GM10847 (cell line): Measurements from ENCODE around the gene SH3D19.

ENCODE experiments used
- POLR2A ChIP-seq: IDR thresholded peaks from 2 replicates; pipeline ENCODE4 v1.6.1; 2011; ENCODE audit not compliant: insufficient read length; ENCODE audit errors: extremely low read depth

Gene SH3D19, protein sequence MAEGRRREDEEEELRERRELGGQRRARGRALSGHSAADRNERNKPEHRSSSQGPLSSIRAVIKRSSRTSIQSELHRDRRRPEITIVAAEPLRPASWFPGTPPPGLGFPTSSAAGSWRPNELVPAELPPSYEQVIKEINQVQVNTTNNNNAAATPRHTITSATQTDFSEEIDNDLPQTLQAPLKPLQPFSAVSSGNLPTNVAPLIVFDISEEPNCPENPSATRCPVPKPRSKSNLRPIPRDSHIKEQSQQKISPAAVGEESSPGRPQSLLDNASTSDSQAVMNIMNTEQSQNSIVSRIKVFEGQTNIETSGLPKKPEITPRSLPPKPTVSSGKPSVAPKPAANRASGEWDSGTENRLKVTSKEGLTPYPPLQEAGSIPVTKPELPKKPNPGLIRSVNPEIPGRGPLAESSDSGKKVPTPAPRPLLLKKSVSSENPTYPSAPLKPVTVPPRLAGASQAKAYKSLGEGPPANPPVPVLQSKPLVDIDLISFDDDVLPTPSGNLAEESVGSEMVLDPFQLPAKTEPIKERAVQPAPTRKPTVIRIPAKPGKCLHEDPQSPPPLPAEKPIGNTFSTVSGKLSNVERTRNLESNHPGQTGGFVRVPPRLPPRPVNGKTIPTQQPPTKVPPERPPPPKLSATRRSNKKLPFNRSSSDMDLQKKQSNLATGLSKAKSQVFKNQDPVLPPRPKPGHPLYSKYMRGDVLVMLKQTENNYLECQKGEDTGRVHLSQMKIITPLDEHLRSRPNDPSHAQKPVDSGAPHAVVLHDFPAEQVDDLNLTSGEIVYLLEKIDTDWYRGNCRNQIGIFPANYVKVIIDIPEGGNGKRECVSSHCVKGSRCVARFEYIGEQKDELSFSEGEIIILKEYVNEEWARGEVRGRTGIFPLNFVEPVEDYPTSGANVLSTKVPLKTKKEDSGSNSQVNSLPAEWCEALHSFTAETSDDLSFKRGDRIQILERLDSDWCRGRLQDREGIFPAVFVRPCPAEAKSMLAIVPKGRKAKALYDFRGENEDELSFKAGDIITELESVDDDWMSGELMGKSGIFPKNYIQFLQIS

DNA sequence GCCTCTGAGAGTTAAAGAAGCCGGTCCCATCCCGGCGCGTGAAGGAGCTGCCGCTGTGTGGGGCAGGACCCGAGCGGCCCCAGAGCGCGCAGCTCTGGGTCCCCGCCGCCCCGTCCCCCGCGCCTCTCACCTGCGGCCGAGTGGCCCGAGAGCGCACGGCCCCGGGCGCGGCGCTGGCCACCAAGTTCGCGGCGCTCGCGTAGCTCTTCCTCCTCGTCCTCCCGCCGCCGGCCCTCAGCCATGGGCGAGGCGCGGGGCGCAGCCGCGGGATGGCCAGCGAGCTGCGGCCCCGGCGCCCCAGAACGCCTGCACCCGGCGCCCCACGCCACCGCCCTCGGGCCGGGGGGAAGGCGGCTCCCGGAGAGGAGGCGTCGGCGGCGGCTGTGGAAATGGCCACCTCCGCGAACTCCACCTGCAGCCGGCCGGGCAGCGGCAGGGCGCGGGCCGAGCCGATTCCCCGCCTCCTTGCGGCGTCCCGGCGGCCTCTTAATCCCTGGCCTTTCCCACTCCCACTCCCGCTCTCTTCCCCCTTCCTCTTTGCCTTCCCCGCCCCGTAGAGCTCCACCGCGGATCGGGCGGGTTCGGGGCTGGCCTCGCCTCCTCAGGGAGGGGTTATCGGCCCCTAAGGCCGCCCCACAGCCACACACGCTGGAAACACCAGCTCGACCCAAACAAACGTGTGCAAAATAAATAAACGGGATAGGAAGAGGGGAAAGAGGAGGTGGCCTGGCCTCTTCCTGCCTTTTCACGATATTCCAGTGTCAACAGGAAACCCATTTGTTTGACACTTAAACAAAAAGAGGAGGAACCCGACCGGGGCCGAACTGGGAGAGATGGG is at the start of gene SH3D19:
Gene SH3D19 (minus strand): TSS at position 495 of the 838 bp plus-strand sequence. CDS start 253 bp downstream, at position 242.
- no peak for TF ChIP-seq POLR2A

DNA sequence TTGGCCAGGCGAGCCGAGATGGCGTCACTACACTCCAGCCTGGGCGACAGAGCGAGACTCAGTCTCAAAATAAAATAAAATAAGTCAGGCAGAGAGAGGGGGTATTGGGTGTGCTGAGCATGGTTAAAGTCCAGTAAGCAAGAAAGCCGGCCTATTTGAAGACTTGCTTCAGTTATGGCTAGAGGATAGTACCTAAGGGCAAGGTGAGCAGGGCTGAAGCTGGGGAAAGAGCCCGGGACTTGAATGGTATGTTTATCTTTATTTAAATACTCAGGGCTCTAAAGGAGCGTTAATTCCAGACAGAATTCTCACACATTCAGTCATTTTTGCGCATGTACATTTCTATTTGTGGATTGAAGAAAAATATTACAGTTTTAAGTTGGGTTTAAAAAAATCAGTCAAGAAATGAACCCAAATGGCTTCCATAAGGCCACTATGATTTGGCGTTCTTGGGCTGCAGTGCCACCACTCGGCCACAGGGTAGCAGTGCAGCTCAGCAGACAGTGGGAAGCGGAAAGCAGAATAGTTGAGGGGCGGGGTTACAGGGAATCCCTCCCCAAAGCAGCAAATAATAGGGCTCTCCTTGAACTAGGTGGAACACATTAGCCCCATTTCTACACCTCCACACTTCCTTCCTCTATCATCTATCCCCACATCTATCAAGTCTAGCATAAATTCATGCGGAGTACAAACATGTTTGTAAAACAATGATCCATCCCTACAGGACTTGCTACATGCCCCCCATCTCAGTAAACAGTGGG is 37.2 kb upstream of the SH3D19 start:
- TF ChIP-seq POLR2A: no peak

DNA sequence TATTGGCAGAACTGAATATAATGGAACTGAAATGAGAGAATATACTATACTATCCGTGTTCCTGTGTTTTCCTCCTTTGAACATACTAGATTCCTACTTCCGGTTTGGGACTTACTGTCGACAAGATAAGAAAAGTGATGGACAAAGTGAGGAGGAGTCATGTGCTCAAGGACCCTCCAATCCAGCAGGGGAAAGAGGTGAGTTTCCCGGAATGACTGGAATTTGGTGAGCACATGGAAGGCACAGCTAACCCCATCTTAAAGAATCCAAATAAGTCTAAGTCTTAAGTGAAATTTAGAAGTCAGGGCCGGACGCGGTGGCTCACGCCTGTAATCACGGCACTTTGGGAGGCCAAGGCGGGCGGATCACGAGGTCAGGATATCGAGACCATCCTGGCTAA is 36.6 kb upstream of the SH3D19 start:
- no peak for TF ChIP-seq POLR2A

DNA sequence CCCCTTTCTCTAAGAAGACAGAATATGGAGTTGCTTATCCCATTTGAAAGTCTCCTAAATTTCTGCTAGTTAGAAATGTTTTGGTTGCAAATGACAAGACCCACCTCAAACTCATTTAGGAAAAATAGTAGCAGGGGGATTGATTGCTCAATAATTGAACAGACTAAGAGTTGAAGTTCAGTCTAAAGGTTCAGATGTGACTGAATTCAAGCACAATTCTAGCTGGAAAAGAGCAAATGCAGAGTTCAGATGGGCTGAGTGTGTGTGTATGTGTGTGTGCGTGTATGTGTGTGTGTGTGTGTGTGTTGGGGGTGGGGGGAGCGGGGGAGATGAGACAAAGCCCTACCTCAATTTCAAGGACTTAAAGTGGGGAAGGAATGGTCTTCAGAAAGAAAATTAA is 35.7 kb upstream of the SH3D19 start:
- TF ChIP-seq POLR2A: no peak

DNA sequence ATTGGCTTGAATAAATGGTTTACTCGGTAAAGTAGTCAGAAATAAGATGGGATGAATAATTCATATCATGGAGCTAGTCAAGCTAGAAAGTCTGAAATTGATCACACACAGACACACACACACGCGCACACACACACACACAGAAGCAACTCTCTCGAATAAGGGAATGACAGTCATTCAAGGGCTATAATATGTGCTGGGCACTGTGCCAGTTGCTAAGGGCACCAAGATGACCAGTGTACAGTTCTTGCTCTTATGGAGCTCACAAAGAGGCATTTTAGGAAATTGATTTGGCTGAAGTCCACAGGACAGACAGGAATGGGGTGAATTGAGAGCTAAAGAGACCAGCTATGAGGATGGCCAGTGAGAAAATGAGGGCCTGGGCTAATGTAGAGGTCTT is 34.2 kb upstream of the SH3D19 start:
- no peak for TF ChIP-seq POLR2A

DNA sequence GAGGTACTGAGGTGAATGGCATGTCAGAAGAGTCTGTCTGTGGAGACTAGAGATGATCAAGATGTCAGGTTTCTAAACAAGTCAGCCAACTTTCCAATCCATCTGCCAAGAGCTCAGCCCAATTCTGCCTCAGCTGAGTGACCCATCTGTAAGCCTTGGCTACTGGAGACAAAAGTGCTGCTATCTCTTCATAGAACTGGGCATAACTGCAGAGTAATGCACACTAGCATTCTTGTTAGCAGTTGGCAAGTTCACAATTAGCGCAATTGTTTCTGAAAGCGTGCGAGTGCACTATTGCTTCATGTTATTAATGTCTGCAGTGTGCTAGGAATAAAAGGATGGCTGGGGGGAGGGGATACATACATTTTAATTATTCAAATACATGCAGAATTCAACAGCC is 32.9 kb upstream of the SH3D19 start:
- TF ChIP-seq POLR2A: no peak

DNA sequence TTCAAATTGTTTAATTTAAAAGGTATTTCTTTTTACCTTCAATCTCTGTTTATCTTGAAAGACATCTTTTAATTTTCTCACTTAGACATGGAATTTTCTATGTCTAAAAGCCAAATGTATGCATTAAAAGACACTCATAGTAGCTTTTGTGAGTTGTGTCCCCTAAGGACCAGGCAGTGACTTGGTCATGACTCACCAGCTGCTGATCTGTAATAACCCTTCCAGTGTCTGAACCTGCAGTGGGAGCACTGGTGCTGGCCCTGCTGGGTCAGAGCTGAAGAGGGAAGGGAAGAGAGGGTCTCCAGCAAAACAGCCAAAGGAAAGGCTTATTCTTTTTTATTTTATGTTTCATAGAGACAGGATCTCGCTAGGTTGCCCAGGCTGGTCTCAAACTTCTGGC is 31.1 kb upstream of the SH3D19 start:
- TF ChIP-seq POLR2A: no peak

DNA sequence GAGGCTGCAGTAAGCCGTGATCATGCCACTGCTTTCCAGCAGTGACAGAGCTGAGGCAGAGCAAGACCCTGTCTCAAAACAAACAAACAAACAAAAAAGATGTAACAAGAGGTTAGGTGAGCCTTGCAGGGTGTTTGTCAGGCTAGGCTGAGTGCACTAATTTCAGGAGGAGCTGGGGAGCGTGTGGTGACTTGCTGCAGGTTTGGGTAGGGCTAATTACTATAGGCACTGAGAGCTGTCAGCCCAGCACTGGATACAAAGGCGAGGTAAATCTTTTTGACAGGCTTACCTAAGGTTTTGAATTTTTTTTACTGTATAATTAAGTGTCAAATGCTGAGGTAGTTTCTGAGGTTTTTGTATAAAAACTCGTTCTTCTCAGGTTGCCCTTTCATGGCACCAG is 29.8 kb upstream of the SH3D19 start:
- TF ChIP-seq POLR2A: no peak

DNA sequence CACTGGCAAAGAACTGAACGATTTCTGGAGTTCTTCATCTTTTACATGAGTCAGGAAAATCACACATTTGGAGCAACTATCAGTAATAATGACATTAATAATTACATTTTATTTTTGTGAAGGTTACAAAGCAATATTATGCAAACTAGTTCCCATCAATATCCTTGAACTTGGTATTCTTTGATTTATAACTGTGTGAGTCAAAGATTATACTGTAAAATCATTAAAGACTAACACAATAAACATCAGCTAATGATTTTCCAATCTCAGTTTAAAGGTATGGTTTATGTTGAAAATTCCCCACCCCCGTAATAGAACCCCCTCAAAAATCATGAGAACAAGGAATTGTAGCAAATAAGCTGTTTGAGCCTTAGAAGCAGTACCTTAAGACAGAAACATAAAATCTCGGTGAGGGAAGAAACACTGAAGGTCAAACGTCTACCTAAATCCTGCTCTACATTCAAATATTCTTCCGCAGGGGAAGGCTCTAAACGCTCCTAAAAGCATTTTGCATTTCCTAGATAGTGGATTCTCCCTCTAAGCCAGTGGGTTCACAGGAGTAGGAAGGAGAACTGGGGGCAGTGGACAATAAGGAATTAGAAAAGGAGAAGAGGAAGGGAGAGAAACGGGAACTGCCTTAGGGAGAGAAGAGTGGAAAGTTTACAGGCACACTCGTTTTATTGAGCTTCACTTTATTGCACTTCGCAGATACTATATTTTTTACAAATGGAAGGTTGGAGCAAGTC is 22.3 kb upstream of the SH3D19 start:
- no peak for TF ChIP-seq POLR2A

DNA sequence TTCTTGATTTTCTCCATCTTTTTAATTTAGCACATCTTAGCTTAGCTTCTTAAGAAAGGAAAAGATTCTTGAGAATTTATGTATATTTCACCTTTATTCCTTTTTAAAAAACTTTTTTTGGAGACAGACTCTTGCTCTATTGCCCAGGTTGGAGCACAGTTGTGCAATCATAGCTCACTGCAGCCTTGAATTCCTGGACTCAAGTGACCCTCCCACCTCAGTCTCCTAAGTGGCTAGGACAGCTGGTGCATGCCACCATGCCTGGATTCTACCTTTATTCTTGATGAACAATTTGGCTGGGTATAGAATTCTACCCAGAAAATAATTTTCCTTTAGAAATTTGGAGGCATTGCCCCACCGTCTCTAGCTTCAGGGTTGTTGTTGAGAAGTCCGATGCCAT is 19.5 kb upstream of the SH3D19 start:
- TF ChIP-seq POLR2A: no peak

DNA sequence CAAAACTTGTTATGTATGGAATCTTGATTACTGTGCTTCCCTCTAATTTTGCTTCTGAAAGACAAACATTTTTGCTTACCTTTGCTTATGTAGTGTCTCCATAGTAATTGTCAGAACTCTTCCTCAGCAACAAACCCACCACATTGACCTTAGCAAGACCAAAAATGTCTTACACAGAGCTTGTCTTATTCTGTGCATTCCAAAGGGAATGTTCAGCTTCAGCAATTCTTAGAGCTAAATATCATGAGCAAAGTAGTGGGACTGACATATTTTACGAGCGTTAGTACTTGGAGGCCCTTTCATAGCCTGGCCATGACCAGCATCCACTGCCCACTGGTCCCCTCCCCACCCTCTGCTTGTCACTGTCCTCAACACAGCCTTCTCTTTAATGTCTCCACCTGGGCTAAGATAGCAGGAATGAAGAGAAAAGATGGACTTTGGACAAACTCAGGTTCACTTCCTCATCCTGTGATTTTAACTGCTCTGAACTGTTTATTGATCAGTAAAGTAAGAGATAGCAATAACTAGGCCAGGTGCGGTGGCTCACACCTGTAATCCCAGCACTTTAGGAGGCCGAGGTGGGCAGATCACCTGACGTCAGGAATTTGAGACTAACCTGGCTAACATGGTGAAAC is 15.5 kb upstream of the SH3D19 start:
- no peak for TF ChIP-seq POLR2A

DNA sequence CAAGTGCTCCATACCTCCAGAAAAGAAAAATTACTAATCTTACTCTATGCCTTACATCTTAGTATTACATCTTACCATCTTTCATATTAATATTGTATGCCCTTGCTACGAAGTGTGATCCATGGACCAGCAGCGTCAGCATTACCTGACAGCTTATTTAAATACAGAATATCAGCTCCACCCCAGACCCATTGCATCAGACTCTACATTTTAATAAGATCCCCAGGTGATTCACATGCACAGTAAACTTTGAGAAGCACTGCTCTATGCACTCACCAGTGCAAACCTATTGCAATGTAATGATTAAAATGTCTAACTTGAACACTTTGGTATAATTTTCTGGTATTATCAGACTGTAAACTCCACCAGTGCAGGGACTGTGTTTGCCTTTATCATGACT is 14.1 kb upstream of the SH3D19 start:
- TF ChIP-seq POLR2A: no peak
